Measurements from ENCODE around the gene TBC1D9. TPM values are rescaled to one million over a fixed set of nuclear protein-coding genes. Genes with fewer than 3 reads are reported as not detected.

TBC1D9 gene
- polyA plus RNA-seq, 1 of the 3 experiments (the other 2 are of a cell fraction): 13.5 TPM

- Histone ChIP-seq H3K4me3 (ENCODE audit: low read depth in 2 of 2, low read length in 1 of 2) (no peak overlapping the region), H3K9me3 (no peaks in the 10 kb centered on the region), H3F3A (replicated peaks; ENCODE audit: insufficient read depth) (no peaks in the 10 kb centered on the region), H3K9ac (no peak overlapping the region), H4K20me1 (ENCODE audit: insufficient read depth) (no peaks in the 10 kb centered on the region), H3K27ac (ENCODE audit: low read depth in 2 of 2, low read length in 1 of 2) (no peak overlapping the region), H3K36me3 (replicated peaks in 1 of 2; ENCODE audit: control insufficient read depth in 1 of 2, insufficient read depth in 2 of 2, low read length in 1 of 2) (no peaks in the 10 kb centered on the region), H2AFZ (ENCODE audit: low read depth) (no peak overlapping the region), H3K27me3 (ENCODE audit: insufficient read depth) (no peaks in the 10 kb centered on the region; the same call in 1 of the 2 replicates), H3K9me2 (no peaks in the 10 kb centered on the region), H3K4me2 (no peak overlapping the region), H3K79me2 (ENCODE audit: insufficient read depth) (no peaks in the 10 kb centered on the region), H3K4me1 (ENCODE audit: control insufficient read depth in 1 of 2, insufficient read depth in 2 of 2, low read depth in 1 of 2, low read length in 1 of 2) (peaks cover 0 to 5% of the 10 kb centered on the region in 2 experiments; a peak in 2 of 4 replicates)
- DNase-seq: no peak
- TF ChIP-seq NRF1 (IDR thresholded peaks at IDR 0.05; ENCODE audit: low read depth, low read length) (no peak), JUND (IDR thresholded peaks at IDR 0.05) (no peak), NFIC (IDR thresholded peaks at IDR 0.05; ENCODE audit: borderline replicate concordance) (no peak), REST (IDR thresholded peaks at IDR 0.05; ENCODE audit: low read depth, low read length) (no peak), SMC3 (IDR thresholded peaks at IDR 0.05; ENCODE audit: low read depth, low read length) (no peak), CTCF (IDR thresholded peaks at IDR 0.05) (no peak), SIN3A (IDR thresholded peaks at IDR 0.05; ENCODE audit: borderline replicate concordance, low read depth, low read length) (no peak), ZBTB33 (IDR thresholded peaks at IDR 0.05; ENCODE audit: borderline replicate concordance, low read depth) (no peak), GABPA (IDR thresholded peaks at IDR 0.05; ENCODE audit: low read depth) (no peak), FOXJ3 (CRISPR knock-in tag; IDR thresholded peaks at IDR 0.05) (no peak), MXI1 (IDR thresholded peaks at IDR 0.05; ENCODE audit: low read depth, low read length) (no peak), PBX3 (IDR thresholded peaks at IDR 0.05) (no peak), YY1 (IDR thresholded peaks at IDR 0.05; ENCODE audit: low read depth) (no peak), MEF2A (IDR thresholded peaks at IDR 0.05; ENCODE audit: borderline replicate concordance, low read depth) (no peak), TCF12 (IDR thresholded peaks at IDR 0.05) (no peak), TEAD4 (IDR thresholded peaks at IDR 0.05; ENCODE audit: borderline replicate concordance, insufficient read depth) (no peak), RAD21 (IDR thresholded peaks at IDR 0.05; ENCODE audit: low read length) (no peak), FOXM1 (IDR thresholded peaks at IDR 0.05; ENCODE audit: low read depth) (no peak)
- TF ChIP-seq, protein P1, sequence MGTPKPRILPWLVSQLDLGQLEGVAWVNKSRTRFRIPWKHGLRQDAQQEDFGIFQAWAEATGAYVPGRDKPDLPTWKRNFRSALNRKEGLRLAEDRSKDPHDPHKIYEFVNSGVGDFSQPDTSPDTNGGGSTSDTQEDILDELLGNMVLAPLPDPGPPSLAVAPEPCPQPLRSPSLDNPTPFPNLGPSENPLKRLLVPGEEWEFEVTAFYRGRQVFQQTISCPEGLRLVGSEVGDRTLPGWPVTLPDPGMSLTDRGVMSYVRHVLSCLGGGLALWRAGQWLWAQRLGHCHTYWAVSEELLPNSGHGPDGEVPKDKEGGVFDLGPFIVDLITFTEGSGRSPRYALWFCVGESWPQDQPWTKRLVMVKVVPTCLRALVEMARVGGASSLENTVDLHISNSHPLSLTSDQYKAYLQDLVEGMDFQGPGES (IDR thresholded peaks at IDR 0.05; ENCODE audit: low read depth, low read length): no peak
- TF ChIP-seq, protein P2, sequence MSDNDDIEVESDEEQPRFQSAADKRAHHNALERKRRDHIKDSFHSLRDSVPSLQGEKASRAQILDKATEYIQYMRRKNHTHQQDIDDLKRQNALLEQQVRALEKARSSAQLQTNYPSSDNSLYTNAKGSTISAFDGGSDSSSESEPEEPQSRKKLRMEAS (IDR thresholded peaks at IDR 0.05; ENCODE audit: low read depth): no peak
- 94% methylated on average over 4 of the region's 4 CpGs for WGBS (ENCODE audit: low lambda C conversion rate)
- ChIA-PET POLR2A (no interaction called here), CTCF (interaction anchor here (1.4 to 13.0 kb wide), 5 partner anchors 8 to 277 kb away, joined by 3 to 171 read pairs (median 19); no protein-coding TSS in a partner anchor)
These were observed 148.3 kb downstream of the TBC1D9 start for GRCh38 chr4:140607852-140608251.

Data from SK-N-SH (cell line).